NOMO-1 treated with dmso at 0.1 percent for 144 hours (cell line): ENCODE measurements around the gene ADARB1.

Experiments used
- DNase-seq: peaks from one replicate; lab custom pipeline; 2025; ENCODE audit not compliant: unreplicated experiment; lab: John Stamatoyannopoulos, UW

The ADARB1 gene

GRCh38 chr21:45246386-45247320 lies 172.3 kb downstream of the ADARB1 start:
- DNase-seq = no peak

- no peak for DNase-seq
Observed at GRCh38 chr21:45248301-45248892, 174.0 kb downstream of the ADARB1 start.

- no peak for DNase-seq
Observed at GRCh38 chr21:45248893-45249381, 174.6 kb downstream of the ADARB1 start.

GRCh38 chr21:45249626-45250025 lies 175.2 kb downstream of the ADARB1 start:
- no peak for DNase-seq

GRCh38 chr21:45250272-45250671 lies 175.9 kb downstream of the ADARB1 start:
- DNase-seq = no peak

- no peak for DNase-seq
Observed at GRCh38 chr21:45250914-45251634, 176.7 kb downstream of the ADARB1 start.

- no peak for DNase-seq
Observed at GRCh38 chr21:45251635-45252447, 177.5 kb downstream of the ADARB1 start.

GRCh38 chr21:45252448-45252925 lies 178.1 kb downstream of the ADARB1 start:
- no peak for DNase-seq

GRCh38 chr21:45253180-45253579 lies 178.8 kb downstream of the ADARB1 start:
- no peak for DNase-seq

GRCh38 chr21:45253633-45254459 lies 179.5 kb downstream of the ADARB1 start:
- no peak for DNase-seq

- no peak for DNase-seq
Observed at GRCh38 chr21:45254460-45254930, 180.1 kb downstream of the ADARB1 start.

- no peak for DNase-seq
Observed at GRCh38 chr21:45255381-45256020, 181.1 kb downstream of the ADARB1 start.

GRCh38 chr21:45256021-45256911 lies 181.9 kb downstream of the ADARB1 start:
- DNase-seq = no peak

GRCh38 chr21:45256912-45257672 lies 182.7 kb downstream of the ADARB1 start:
- no peak for DNase-seq

- DNase-seq = no peak
Observed at GRCh38 chr21:45257673-45258341, 183.4 kb downstream of the ADARB1 start.

- DNase-seq = no peak
Observed at GRCh38 chr21:45258466-45258865, 184.1 kb downstream of the ADARB1 start.
